ENCODE data around the gene METTL23. TPM values are rescaled to one million over a fixed set of nuclear protein-coding genes. Genes with fewer than 3 reads are reported as not detected.

METTL23 gene
- total RNA-seq, 4 donors from 2014 or later = 33.6 to 58.3 (median 51.3) TPM

DNA sequence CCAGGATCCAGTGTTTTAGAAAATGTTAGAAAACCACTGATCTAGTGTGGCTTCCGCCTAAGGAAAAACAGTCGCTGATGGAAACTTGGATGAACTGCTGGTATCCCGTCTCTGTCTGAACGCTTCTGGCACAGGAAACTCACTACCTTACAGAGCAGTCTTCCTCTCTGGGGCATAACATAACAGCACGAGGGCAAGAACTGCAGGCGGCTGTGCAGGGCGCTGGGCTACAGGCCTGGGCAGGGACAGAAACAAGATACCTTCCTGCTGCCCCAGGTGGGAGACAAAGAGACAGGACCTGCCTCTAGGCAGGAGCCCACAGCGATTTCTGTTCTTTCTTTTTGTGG, 26.4 kb upstream of the METTL23 start:
- peak overlapping the region in 1 of 3 donors; percentile 5 for H3K4me3 ChIP-seq (replicated peaks in 1 of 3)
- peak overlapping the region; percentile 61 to 78 (median 77) for H3K27ac ChIP-seq
- peaks cover 59 to 85% of the 10 kb centered on the region in 2 donors for H3K4me1 ChIP-seq
- intact Hi-C loops (cut with DNase I) = no loop called here
- DNase-seq = no peak
- no peak for TF ChIP-seq POLR2A (IDR thresholded peaks at IDR 0.05)
- no peak for TF ChIP-seq CTCF (IDR thresholded peaks at IDR 0.05)
- H3K27me3 ChIP-seq = no peaks in the 10 kb centered on the region
- H3K36me3 ChIP-seq = no peaks in the 10 kb centered on the region
- WGBS, 2 donors = 59 to 61% methylated on average over 8 of the region's 8 CpGs
- no peaks in the 10 kb centered on the region for H3K9me3 ChIP-seq

DNA sequence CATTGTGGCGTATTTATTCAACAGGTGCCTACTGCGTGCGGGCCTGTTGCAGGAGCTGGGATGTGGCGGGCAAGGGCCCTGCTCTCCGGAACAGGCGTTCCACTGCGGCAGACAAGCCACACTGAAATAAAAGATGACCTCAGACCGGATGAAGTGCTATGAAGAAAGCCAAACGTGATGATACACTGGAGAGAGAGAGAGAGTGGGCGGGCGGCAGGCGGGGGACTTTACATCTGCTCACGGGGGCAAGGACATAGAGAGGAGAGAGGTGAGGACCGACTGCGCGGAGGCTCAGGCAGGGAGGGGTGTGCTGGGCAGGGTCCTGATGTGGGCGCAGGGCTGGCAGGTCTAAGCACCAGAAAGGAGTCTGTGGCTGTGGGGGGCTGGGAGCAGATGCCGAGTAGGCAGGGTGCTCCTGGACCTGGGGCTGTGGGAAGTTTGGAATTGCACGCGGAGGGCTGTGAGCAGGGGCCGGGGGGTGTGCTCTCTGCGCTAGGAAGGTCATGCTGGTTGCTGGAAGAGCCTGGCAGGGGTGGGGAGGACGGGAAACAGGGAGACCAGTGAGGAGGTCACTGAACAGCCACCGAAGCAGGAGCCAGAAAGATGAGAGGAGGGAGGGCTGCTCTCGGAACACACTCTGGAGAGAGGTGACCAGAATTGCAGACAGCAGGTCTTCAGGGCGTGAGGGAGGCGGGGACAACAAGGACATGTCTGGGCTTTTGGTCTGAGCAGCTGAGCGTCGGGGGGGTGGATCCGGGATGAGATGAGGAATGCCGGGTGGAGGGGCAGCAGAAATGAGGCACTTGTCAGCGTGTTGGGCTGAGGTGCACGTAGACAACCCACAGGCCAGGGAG, 25.8 kb upstream of the METTL23 start:
- H3K27me3 ChIP-seq = no peaks in the 10 kb centered on the region
- 36 to 48% methylated on average over 31 to 33 of the region's 33 CpGs for WGBS, 2 donors
- peaks cover 53 to 79% of the 10 kb centered on the region in 2 donors for H3K4me1 ChIP-seq
- intact Hi-C loops (cut with DNase I) = no loop called here
- H3K36me3 ChIP-seq = no peaks in the 10 kb centered on the region
- H3K4me3 ChIP-seq (replicated peaks in 1 of 3) = peak overlapping the region in 1 of 3 donors; percentile 5
- TF ChIP-seq POLR2A (IDR thresholded peaks at IDR 0.05) = peak in 1 of 2 donors; percentile 25
- no peak for TF ChIP-seq CTCF (IDR thresholded peaks at IDR 0.05)
- DNase-seq = peak; percentile 75
- no peaks in the 10 kb centered on the region for H3K9me3 ChIP-seq
- peak overlapping the region; percentile 61 to 78 (median 77) for H3K27ac ChIP-seq

DNA sequence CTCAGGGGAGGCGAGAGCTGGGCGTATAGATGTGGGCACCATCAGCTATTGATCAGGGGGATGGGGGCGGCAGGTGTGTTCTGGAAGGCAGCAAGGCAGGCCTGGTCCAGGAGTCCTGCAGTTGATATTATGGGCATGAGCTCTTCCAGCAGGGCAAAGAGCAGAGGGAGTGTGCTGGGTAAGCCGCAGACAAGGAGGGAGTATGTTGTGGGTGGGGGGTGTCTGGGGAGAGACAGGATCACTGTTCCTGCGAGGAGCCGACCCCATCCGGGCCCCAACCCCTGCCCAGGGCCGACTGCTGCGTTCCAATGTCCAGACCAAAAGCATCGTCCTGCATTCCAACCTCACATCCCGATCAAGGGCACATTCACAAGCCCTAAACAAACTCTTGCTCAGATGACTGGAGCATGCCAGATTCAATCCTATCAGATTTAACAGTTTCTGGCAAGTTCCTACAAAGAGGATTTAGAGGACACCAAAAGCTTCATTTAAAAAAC, 25.1 kb upstream of the METTL23 start:
- intact Hi-C loops (cut with DNase I) = no loop called here
- DNase-seq = no peak
- peaks cover 53 to 73% of the 10 kb centered on the region in 2 donors for H3K4me1 ChIP-seq
- peak overlapping the region; percentile 61 to 78 (median 77) for H3K27ac ChIP-seq
- H3K9me3 ChIP-seq = no peaks in the 10 kb centered on the region
- TF ChIP-seq POLR2A (IDR thresholded peaks at IDR 0.05) (no peak), CTCF (IDR thresholded peaks at IDR 0.05) (no peak)
- H3K27me3 ChIP-seq = no peaks in the 10 kb centered on the region
- no peak overlapping the region for H3K4me3 ChIP-seq (replicated peaks in 1 of 3)
- WGBS, 2 donors = 42 to 52% methylated on average over 11 of the region's 11 CpGs
- H3K36me3 ChIP-seq = no peaks in the 10 kb centered on the region

DNA sequence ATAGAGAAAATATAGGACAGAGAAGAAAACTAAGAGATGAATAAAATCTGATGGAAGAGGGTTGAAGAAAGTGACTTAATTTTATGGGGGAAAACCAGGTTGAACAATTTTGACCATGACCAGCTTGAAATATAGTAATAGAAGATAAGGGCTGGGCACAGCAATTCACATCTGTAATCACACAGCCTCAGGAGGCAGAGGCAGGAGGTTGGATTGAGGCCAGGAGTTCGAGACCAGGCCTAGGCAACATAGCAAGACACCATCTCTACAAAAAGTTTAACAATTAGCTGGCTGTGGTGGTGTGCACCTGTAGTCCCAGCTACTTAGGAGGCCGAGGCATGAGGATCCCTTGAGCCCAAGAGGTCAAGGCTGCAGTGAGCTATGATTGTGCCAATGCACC, 24.6 kb upstream of the METTL23 start:
- Histone ChIP-seq H3K27ac (peak overlapping the region; percentile 61 to 78 (median 77)), H3K4me3 (replicated peaks in 1 of 3) (no peak overlapping the region), H3K27me3 (no peaks in the 10 kb centered on the region), H3K9me3 (no peaks in the 10 kb centered on the region), H3K4me1 (peaks cover 48 to 67% of the 10 kb centered on the region in 2 donors), H3K36me3 (no peaks in the 10 kb centered on the region)
- intact Hi-C loops (cut with DNase I) = no loop called here
- TF ChIP-seq CTCF (IDR thresholded peaks at IDR 0.05) (no peak), POLR2A (IDR thresholded peaks at IDR 0.05) (no peak)
- no peak for DNase-seq
- WGBS, 2 donors = 38 to 63% methylated on average over 2 of the region's 2 CpGs

Measured in thyroid gland (tissue), 4 donors.